GM12878 (cell line): ENCODE results near the gene TOP3A. TPM values are rescaled to one million over a fixed set of nuclear protein-coding genes. Genes with fewer than 3 reads are reported as not detected.
A peak's percentile ranks its signal among the peaks of the same experiment; 100 is the strongest.

Experiments used
- BMI1 ChIP-seq: fragments of 450-650 bp; IDR thresholded peaks from 2 replicates; pipeline ENCODE4 v1.6.1; 2016; ENCODE audit warnings: mild to moderate bottlenecking, moderate library complexity, borderline replicate concordance
- CEBPZ ChIP-seq: fragments of 150-350 bp; IDR thresholded peaks from 2 replicates; pipeline ENCODE4 v1.6.1; 2016; ENCODE audit warnings: low read depth, low read length
- CHD1 ChIP-seq: IDR thresholded peaks from 2 replicates; pipeline ENCODE4 v1.6.1; 2012; ENCODE audit warnings: low read depth, low read length, improper control_type of control experiment
- CREB1 ChIP-seq: IDR thresholded peaks from 2 replicates; pipeline ENCODE4 v1.6.1; 2012; ENCODE audit warnings: low read depth, mild to moderate bottlenecking, inconsistent platforms
- EGR1 ChIP-seq, 2 experiments: IDR thresholded peaks; 1 replicate in 1 of 2; 2 replicates in 1 of 2; pipeline ENCODE4 v1.6.1; 2011 to 2012; ENCODE audit warnings: low read depth in 2 of 2, low read length in 2 of 2, borderline replicate concordance in 1 of 2, mild to moderate bottlenecking in 1 of 2, moderate library complexity in 1 of 2
- ELK1 ChIP-seq: IDR thresholded peaks from 2 replicates; pipeline ENCODE4 v1.6.1; 2012; ENCODE audit warnings: low read depth, low read length, improper control_type of control experiment
- FOXK2 ChIP-seq: fragments of 450-650 bp; IDR thresholded peaks from 2 replicates; pipeline ENCODE4 v1.6.1; 2017; ENCODE audit warnings: mild to moderate bottlenecking, moderate library complexity
- GABPA ChIP-seq: IDR thresholded peaks from 2 replicates; pipeline ENCODE4 v1.6.1; 2014; ENCODE audit warnings: antibody characterized with exemption, low read depth, mild to moderate bottlenecking, inconsistent platforms
- HDGF ChIP-seq: fragments of 450-650 bp; IDR thresholded peaks from 2 replicates; pipeline ENCODE4 v1.6.1; 2016; ENCODE audit warnings: antibody characterized with exemption
- IRF4 ChIP-seq: IDR thresholded peaks from 2 replicates; pipeline ENCODE4 v1.6.1; 2011; ENCODE audit warnings: low read depth, low read length
- JUND ChIP-seq: IDR thresholded peaks from 2 replicates; pipeline ENCODE4 v1.6.1; 2012; ENCODE audit warnings: low read depth, mild to moderate bottlenecking, low read length, improper control_type of control experiment, moderate library complexity
- LARP7 ChIP-seq: fragments of 450-650 bp; IDR thresholded peaks from 2 replicates; pipeline ENCODE4 v1.6.1; 2017; ENCODE audit warnings: mild to moderate bottlenecking
- MXI1 ChIP-seq: fragments of 150-350 bp; IDR thresholded peaks from 2 replicates; pipeline ENCODE4 v1.6.1; 2011; ENCODE audit warnings: low read depth, mild to moderate bottlenecking, inconsistent platforms, low read length, improper control_type of control experiment
- POU2F2 ChIP-seq: IDR thresholded peaks from 3 replicates; pipeline ENCODE4 v1.6.1; 2011; ENCODE audit warnings: low read depth, mild to moderate bottlenecking, low read length, borderline replicate concordance
- RFX5 ChIP-seq: IDR thresholded peaks from 2 replicates; pipeline ENCODE4 v1.6.1; 2011; ENCODE audit warnings: low read depth, low read length, improper control_type of control experiment
- RUNX3 ChIP-seq: IDR thresholded peaks from 2 replicates; pipeline ENCODE4 v1.6.1; 2012; ENCODE audit warnings: low read length, inconsistent platforms
- SIN3A ChIP-seq: IDR thresholded peaks from 2 replicates; pipeline ENCODE4 v1.6.1; 2012; ENCODE audit warnings: low read depth, low read length, improper control_type of control experiment
- STAT1 ChIP-seq: fragments of 450-650 bp; conservative IDR thresholded peaks from 2 replicates; pipeline ENCODE4 v1.6.1; 2014; ENCODE audit warnings: antibody characterized with exemption, mild to moderate bottlenecking
- TCF7 ChIP-seq: IDR thresholded peaks from 2 replicates; pipeline ENCODE4 v1.6.1; 2014; ENCODE audit warnings: antibody characterized with exemption, borderline replicate concordance
- ZNF24 ChIP-seq: fragments of 450-650 bp; IDR thresholded peaks from 2 replicates; pipeline ENCODE4 v1.6.1; 2017; ENCODE audit warnings: antibody characterized with exemption, mild to moderate bottlenecking
- ZNF592 ChIP-seq: fragments of 450-650 bp; IDR thresholded peaks from 2 replicates; pipeline ENCODE4 v1.6.1; 2017; ENCODE audit warnings: mild to moderate bottlenecking, moderate library complexity
- ZSCAN29 ChIP-seq: fragments of 450-650 bp; IDR thresholded peaks from 2 replicates; pipeline ENCODE4 v1.6.1; 2017; ENCODE audit warnings: mild to moderate bottlenecking, moderate library complexity
- ZZZ3 ChIP-seq: IDR thresholded peaks from 2 replicates; pipeline ENCODE4 v1.6.1; 2011; ENCODE audit warnings: low read depth; ENCODE audit not compliant: control insufficient read depth, insufficient read length
- polyA plus RNA-seq, 11 experiments: library from polyadenylated mRNA; depleted of rRNA in 4 of 11; unstranded in 6 of 11; stranded (reverse) in 5 of 11; fragments of >200 nt; fragmentation: Nextera tagmentation in 4 of 11; fragmentation: Illumina TruSeq in 1 of 11; extraction: Ambion mirVana in 4 of 11; extraction: Trizol in 1 of 11; gene quantifications; 1 replicate in 1 of 11; 2 replicates in 10 of 11; pipeline versions ENCODE4 v1.2.1 to v1.2.3, GENCODE V29; 2011 to 2016; ENCODE audit warnings: inconsistent platforms in 2 of 11, missing spikeins in 2 of 11, low read depth in 1 of 11
- total RNA-seq, 4 experiments: library from RNA; depleted of rRNA in 3 of 4; stranded (reverse); fragments of >200 nt in 3 of 4; fragmentation: Illumina TruSeq in 1 of 4; extraction: Trizol in 1 of 4; gene quantifications; 2 replicates each; pipeline versions ENCODE4 v1.2.1 to v1.2.3, GENCODE V29; 2013 to 2021

The TOP3A gene
- total and polyA plus RNA-seq, 10 of the 15 experiments (the other 5 are each of a cell fraction or from before 2014, with no cell fraction given) = 4.2 to 51.9 (median 31.8) TPM

GRCh38 chr17:18314731-18315561, at the start of gene TOP3A, which contains the start of gene SMCR8 (continued):
- TF ChIP-seq JUND = no peak
- TF ChIP-seq POU2F2 = no peak; the same call in 2 of the 3 replicates
- TF ChIP-seq GABPA = peak; percentile 89
- peak; percentile 51; the same call in 1 of the 2 replicates for TF ChIP-seq FOXK2
- TF ChIP-seq TCF7 = no peak
- TF ChIP-seq ZNF592 = no peak
- peak; percentile 90 for TF ChIP-seq LARP7
- no peak for TF ChIP-seq CEBPZ
- TF ChIP-seq ZZZ3 = no peak
- TF ChIP-seq ELK1 = 0 out of 2 replicates have a peak, but pooled peaks have one; percentile 18
- no peak for TF ChIP-seq IRF4
- no peak for TF ChIP-seq ZSCAN29
- TF ChIP-seq CHD1 = no peak
- TF ChIP-seq CREB1 = peak; percentile 79
- peak; percentile 92 for TF ChIP-seq SIN3A
- no peak for TF ChIP-seq BMI1
- peak; percentile 78; the same call in 1 of the 2 replicates for TF ChIP-seq MXI1
- TF ChIP-seq RUNX3 = no peak; the same call in 1 of the 2 replicates
- TF ChIP-seq EGR1 (IDR thresholded peaks at IDR 0.05; ENCODE audit: borderline replicate concordance in 1 of 2, low read depth in 2 of 2, low read length in 2 of 2) = peak in 1 of 2 experiments; percentile 40; a peak in 1 of 3 replicates
- TF ChIP-seq HDGF = peak; percentile 90; the same call in 1 of the 2 replicates
- TF ChIP-seq STAT1 = peak; percentile 15; the same call in 1 of the 2 replicates
- no peak for TF ChIP-seq ZNF24
- TF ChIP-seq RFX5 = no peak
